ENCODE data around the gene PALD1. TPM values are rescaled to one million over a fixed set of nuclear protein-coding genes. Genes with fewer than 3 reads are reported as not detected.

Gene PALD1
- total and polyA plus RNA-seq, 9 of the 15 experiments (the other 6 are each of a cell fraction or from before 2014, with no cell fraction given) = 0.03 to 0.29 (median 0.09) TPM; not detected in 2

- TF ChIP-seq GATAD2B (IDR thresholded peaks at IDR 0.05; ENCODE audit: borderline replicate concordance) = no peak
- no peak for TF ChIP-seq POLR2H (tag; IDR thresholded peaks at IDR 0.05; ENCODE audit: low read depth)
- TF ChIP-seq PTTG1 (tag; IDR thresholded peaks at IDR 0.05; ENCODE audit: low read depth) = no peak
- TF ChIP-seq ETS1 (conservative IDR thresholded peaks at IDR 0.05; ENCODE audit: control insufficient read depth, low read depth, low read length) = peak; percentile 34; the same call in 1 of the 2 replicates
- TF ChIP-seq, protein P1, sequence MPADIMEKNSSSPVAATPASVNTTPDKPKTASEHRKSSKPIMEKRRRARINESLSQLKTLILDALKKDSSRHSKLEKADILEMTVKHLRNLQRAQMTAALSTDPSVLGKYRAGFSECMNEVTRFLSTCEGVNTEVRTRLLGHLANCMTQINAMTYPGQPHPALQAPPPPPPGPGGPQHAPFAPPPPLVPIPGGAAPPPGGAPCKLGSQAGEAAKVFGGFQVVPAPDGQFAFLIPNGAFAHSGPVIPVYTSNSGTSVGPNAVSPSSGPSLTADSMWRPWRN (IDR thresholded peaks at IDR 0.05; ENCODE audit: low read depth) = peak; percentile 30; the same call in 1 of the 2 replicates
- TF ChIP-seq PHF21A (IDR thresholded peaks at IDR 0.05; ENCODE audit: borderline replicate concordance, low read depth) = peak; percentile 89; the same call in 1 of the 2 replicates
- TF ChIP-seq USF1 (CRISPR knock-in tag; IDR thresholded peaks at IDR 0.05) = no peak
- TF ChIP-seq HDGF (IDR thresholded peaks at IDR 0.05) = peak; percentile 85; the same call in 1 of the 2 replicates
- TF ChIP-seq XRCC4 (IDR thresholded peaks at IDR 0.05; ENCODE audit: extremely low read depth, insufficient read depth, insufficient read length) = no peak
- TF ChIP-seq RBM25 (IDR thresholded peaks at IDR 0.05; ENCODE audit: low read depth, low read length, severe bottlenecking) = no peak
- TF ChIP-seq, protein P2, sequence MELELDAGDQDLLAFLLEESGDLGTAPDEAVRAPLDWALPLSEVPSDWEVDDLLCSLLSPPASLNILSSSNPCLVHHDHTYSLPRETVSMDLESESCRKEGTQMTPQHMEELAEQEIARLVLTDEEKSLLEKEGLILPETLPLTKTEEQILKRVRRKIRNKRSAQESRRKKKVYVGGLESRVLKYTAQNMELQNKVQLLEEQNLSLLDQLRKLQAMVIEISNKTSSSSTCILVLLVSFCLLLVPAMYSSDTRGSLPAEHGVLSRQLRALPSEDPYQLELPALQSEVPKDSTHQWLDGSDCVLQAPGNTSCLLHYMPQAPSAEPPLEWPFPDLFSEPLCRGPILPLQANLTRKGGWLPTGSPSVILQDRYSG (tag; conservative IDR thresholded peaks at IDR 0.05; ENCODE audit: low read depth) = no peak
- peak; percentile 99 for TF ChIP-seq HDAC2 (IDR thresholded peaks at IDR 0.05)
- TF ChIP-seq ZNF282 (CRISPR knock-in tag; IDR thresholded peaks at IDR 0.05) = no peak
- no peak for TF ChIP-seq ZFP30 (CRISPR knock-in tag; IDR thresholded peaks at IDR 0.05; ENCODE audit: borderline replicate concordance)
- TF ChIP-seq HSF4 (CRISPR knock-in tag; IDR thresholded peaks at IDR 0.05; ENCODE audit: borderline replicate concordance) = no peak
- TF ChIP-seq ADNP (tag; IDR thresholded peaks at IDR 0.05) = 0 out of 2 replicates have a peak, but pooled peaks have one; percentile 33
- TF ChIP-seq ZNF436 (CRISPR knock-in tag; IDR thresholded peaks at IDR 0.05) = no peak
- peak; percentile 74; the same call in 1 of the 2 replicates for TF ChIP-seq NFRKB (IDR thresholded peaks at IDR 0.05; ENCODE audit: low read depth)
- no peak for TF ChIP-seq SRSF3 (IDR thresholded peaks at IDR 0.05; ENCODE audit: insufficient read depth, low read length)
- TF ChIP-seq OTX1 (CRISPR knock-in tag; IDR thresholded peaks at IDR 0.05) = peak; percentile 86
- TF ChIP-seq PPARD (CRISPR knock-in tag; IDR thresholded peaks at IDR 0.05) = no peak
- TF ChIP-seq MIER1 (IDR thresholded peaks at IDR 0.05; ENCODE audit: low read depth) = 0 out of 2 replicates have a peak, but pooled peaks have one; percentile 51
- no peak for TF ChIP-seq TBP (optimal IDR thresholded peaks at IDR 0.05; ENCODE audit: low read depth, low read length)
- TF ChIP-seq PRPF4 (IDR thresholded peaks at IDR 0.05; ENCODE audit: insufficient read depth, low read depth, low read length, poor library complexity, severe bottlenecking) = no peak
Measured at GRCh38 chr10:70558871-70559810, 80.6 kb downstream of the PALD1 start (continued).
